Left lobe of liver (tissue), 2 donors: ENCODE measurements around the gene C16orf87. TPM values are rescaled to one million over a fixed set of nuclear protein-coding genes. Genes with fewer than 3 reads are reported as not detected.

Experiments
- ATAC-seq: fragments of 200-7000 bp; cut with Tn5 transposase; one replicate; pipeline ENCODE4 v1.9.1; 2020; ENCODE audit warnings: mild to moderate bottlenecking, moderate library complexity
- DNase-seq: peaks from one replicate; pipeline ENCODE4 v3.0.0-alpha.2; 2020; ENCODE audit warnings: low spot score
- total RNA-seq: library from RNA; stranded (reverse); gene quantifications from one replicate; pipeline ENCODE4 v1.2.1, GENCODE V29; 2021
- donor health status: DM: no; HTN: no; CAD: no; lungs with moderate emphysema.
- donor health status: DM: no; HTN: yes; CAD: no.

Gene C16orf87
- total RNA-seq, 1 donor from 2014 or later = 5.2 TPM

GRCh38 chr16:46762583-46762982 is 68.4 kb downstream of the C16orf87 start:
- ATAC-seq = no peak

GRCh38 chr16:46759309-46759708 is 71.7 kb downstream of the C16orf87 start:
- ATAC-seq = no peak

More at GRCh38 chr16:46762583-46762982, 68.4 kb downstream of the C16orf87 start:
- no peak for DNase-seq

GRCh38 chr16:46757339-46758050 is 73.5 kb downstream of the C16orf87 start:
- no peak for DNase-seq
- ATAC-seq = peak; percentile 60

More at GRCh38 chr16:46759309-46759708, 71.7 kb downstream of the C16orf87 start:
- no peak for DNase-seq

- DNase-seq (no peak), ATAC-seq (no peak)
These were observed 74.2 kb downstream of the C16orf87 start for GRCh38 chr16:46756772-46757171.

- no peak for DNase-seq
- no peak for ATAC-seq
These were observed 78.0 kb downstream of the C16orf87 start for GRCh38 chr16:46753015-46753414.

- DNase-seq (no peak), ATAC-seq (no peak)
These were observed 79.6 kb downstream of the C16orf87 start for GRCh38 chr16:46751381-46751780.

GRCh38 chr16:46748775-46749705 is 81.9 kb downstream of the C16orf87 start:
- DNase-seq = no peak
- ATAC-seq = no peak

- DNase-seq = no peak
- ATAC-seq = no peak
These were observed 83.0 kb downstream of the C16orf87 start, which contains the start of gene MYLK3 for GRCh38 chr16:46747777-46748651. TSS of gene MYLK3 (minus strand) at chr16:46748344. CDS start at chr16:46748193, 151 bp downstream.

- ATAC-seq (no peak), DNase-seq (no peak)
These were observed 83.9 kb downstream of the C16orf87 start for GRCh38 chr16:46746821-46747776.

Other genes with a start within 250 kb of the C16orf87 start
- not detected for gene SHCBP1, start 209.8 kb downstream of the C16orf87 start, total RNA-seq
- 25.4 TPM for gene VPS35, start 142.0 kb downstream of the C16orf87 start, total RNA-seq
- 0.65 TPM for gene ORC6, start 141.5 kb downstream of the C16orf87 start, total RNA-seq
- gene MYLK3, start 82.8 kb downstream of the C16orf87 start, total RNA-seq = 0.08 TPM
- gene GPT2, start 53.2 kb upstream of the C16orf87 start, total RNA-seq = 84.6 TPM
- gene DNAJA2, start 142.5 kb upstream of the C16orf87 start, total RNA-seq = 33.1 TPM